ENCODE data around the gene FIG4. TPM values are rescaled to one million over a fixed set of nuclear protein-coding genes. Genes with fewer than 3 reads are reported as not detected.

The FIG4 gene
- total and polyA plus RNA-seq, 4 donors: 10.8 to 20.4 (median 15.5) TPM

- ATAC-seq (ENCODE audit: insufficient read depth, low FRiP score): no peak
- no peak for TF ChIP-seq CTCF (IDR thresholded peaks at IDR 0.05; ENCODE audit: control extremely low read depth, extremely low read depth)
- Histone ChIP-seq H3K9ac (ENCODE audit: insufficient read depth in 1 of 2, low read length in 2 of 2) (no peak overlapping the region), H3K36me3 (ENCODE audit: control insufficient read depth in 4 of 4, insufficient read depth in 4 of 4, low read length in 4 of 4) (peaks cover 0 to 5% (median 0%) of the 10 kb centered on the region in 4 donors), H3K9me3 (ENCODE audit: control insufficient read depth in 4 of 4, insufficient read depth in 3 of 4, low read length in 3 of 4) (peaks cover 0 to 3% (median 0%) of the 10 kb centered on the region in 4 donors), H3K27ac (ENCODE audit: low read depth in 1 of 2, low read length in 1 of 2) (no peak overlapping the region), H3K4me3 (no peak overlapping the region), H3K4me1 (ENCODE audit: control insufficient read depth in 5 of 5, insufficient read depth in 5 of 5, low read length in 5 of 5) (peaks cover 0 to 13% (median 2%) of the 10 kb centered on the region in 5 donors), H3K27me3 (ENCODE audit: control insufficient read depth in 3 of 3, insufficient read depth in 3 of 3, low read length in 2 of 3) (no peaks in the 10 kb centered on the region)
- WGBS, 2 donors: 87 to 89% methylated on average over 14 of the region's 14 CpGs
- peak; percentile 22 to 49 (median 46) for DNase-seq
These were observed 125.6 kb downstream of the FIG4 start for GRCh38 chr6:109816452-109817374.

- Histone ChIP-seq H3K9me3 (ENCODE audit: control insufficient read depth in 4 of 4, insufficient read depth in 3 of 4, low read length in 3 of 4) (no peaks in the 10 kb centered on the region), H3K27ac (ENCODE audit: low read depth in 1 of 2, low read length in 1 of 2) (no peak overlapping the region), H3K27me3 (ENCODE audit: control insufficient read depth in 3 of 3, insufficient read depth in 3 of 3, low read length in 2 of 3) (no peaks in the 10 kb centered on the region), H3K36me3 (ENCODE audit: control insufficient read depth in 4 of 4, insufficient read depth in 4 of 4, low read length in 4 of 4) (peaks cover 0 to 5% (median 2%) of the 10 kb centered on the region in 4 donors), H3K4me1 (ENCODE audit: control insufficient read depth in 5 of 5, insufficient read depth in 5 of 5, low read length in 5 of 5) (peaks cover 0 to 16% (median 2%) of the 10 kb centered on the region in 5 donors), H3K9ac (ENCODE audit: insufficient read depth in 1 of 2, low read length in 2 of 2) (no peak overlapping the region), H3K4me3 (no peak overlapping the region)
- 40 to 77% methylated on average over 4 of the region's 4 CpGs for WGBS, 2 donors
- no peak for TF ChIP-seq CTCF (IDR thresholded peaks at IDR 0.05; ENCODE audit: control extremely low read depth, extremely low read depth)
- ATAC-seq (ENCODE audit: insufficient read depth, low FRiP score): no peak
- no peak for DNase-seq
These were observed 129.7 kb downstream of the FIG4 start for GRCh38 chr6:109820706-109821350.

- peaks cover 0 to 5% (median 2%) of the 10 kb centered on the region in 4 donors for H3K36me3 ChIP-seq (ENCODE audit: control insufficient read depth in 4 of 4, insufficient read depth in 4 of 4, low read length in 4 of 4)
- H3K4me3 ChIP-seq: no peak overlapping the region
- DNase-seq: peak; percentile 21 to 79 (median 63)
- H3K27me3 ChIP-seq (ENCODE audit: control insufficient read depth in 3 of 3, insufficient read depth in 3 of 3, low read length in 2 of 3): no peaks in the 10 kb centered on the region
- H3K4me1 ChIP-seq (ENCODE audit: control insufficient read depth in 5 of 5, insufficient read depth in 5 of 5, low read length in 5 of 5): peaks cover 0 to 16% (median 2%) of the 10 kb centered on the region in 5 donors
- WGBS, 2 donors: 36 to 63% methylated on average over 2 of the region's 2 CpGs
- no peak for TF ChIP-seq CTCF (IDR thresholded peaks at IDR 0.05; ENCODE audit: control extremely low read depth, extremely low read depth)
- H3K9me3 ChIP-seq (ENCODE audit: control insufficient read depth in 4 of 4, insufficient read depth in 3 of 4, low read length in 3 of 4): no peaks in the 10 kb centered on the region
- ATAC-seq (ENCODE audit: insufficient read depth, low FRiP score): no peak
- no peak overlapping the region for H3K9ac ChIP-seq (ENCODE audit: insufficient read depth in 1 of 2, low read length in 2 of 2)
- H3K27ac ChIP-seq (ENCODE audit: low read depth in 1 of 2, low read length in 1 of 2): no peak overlapping the region
These were observed 130.3 kb downstream of the FIG4 start for GRCh38 chr6:109821428-109821827.

Measured in lung (tissue), 12 donors.